Measurements from ENCODE around the gene NUP98.

- TF ChIP-seq CTCF (conservative IDR thresholded peaks at IDR 0.05; ENCODE audit: low read length) (peak; percentile 79), EZH2phosphoT487 (IDR thresholded peaks at IDR 0.05; ENCODE audit: borderline replicate concordance) (no peak)
These were observed 11.7 kb upstream of the NUP98 start for GRCh38 chr11:3808861-3809623.
